H1 (cell line): ENCODE measurements around the gene MCOLN3. TPM values are rescaled to one million over a fixed set of nuclear protein-coding genes. Genes with fewer than 3 reads are reported as not detected.

Source experiments
- CTCF ChIA-PET: fragments of 300-600 bp; sonication (Branson Sonifier 250); formaldehyde crosslinking; loops from one replicate; lab custom pipeline; 2021; ENCODE audit not compliant: partially characterized antibody; lab: Charles Lee
- POLR2A ChIA-PET: fragments of 300-600 bp; sonication (Branson Sonifier 250); formaldehyde crosslinking; loops from one replicate; lab custom pipeline; 2021; ENCODE audit warnings: inconsistent platforms; ENCODE audit not compliant: partially characterized antibody; lab: Charles Lee
- DNase-seq, 2 experiments: peaks; one replicate each; pipeline versions ENCODE4 v3.0.0 to v3.0.0-alpha.2; 2010 to 2022; ENCODE audit warnings: low spot score in 2 of 2, low read depth in 1 of 2, mixed read lengths in 1 of 2
- FAIRE-seq: peaks from 2 replicates; lab custom pipeline; 2011; peaks lifted over from hg19 to GRCh38; lab: Jason Lieb, UNC
- H2AFZ ChIP-seq: 2 replicates; pipeline ENCODE4 v1.8.1; 2012; ENCODE audit warnings: low read length, inconsistent platforms
- H2AK5ac ChIP-seq: 2 replicates; pipeline ENCODE4 v1.6.1; 2013; ENCODE audit warnings: low read depth, low read length
- H2BK120ac ChIP-seq: replicated peaks from 2 replicates; pipeline ENCODE3; 2013; ENCODE audit warnings: low read depth, low read length, inconsistent platforms
- H2BK12ac ChIP-seq: 2 replicates; pipeline ENCODE4 v1.6.1; 2013; ENCODE audit warnings: low read depth, low read length
- H2BK15ac ChIP-seq: 2 replicates; pipeline ENCODE4 v1.6.1; 2013; ENCODE audit warnings: low read length
- H2BK20ac ChIP-seq: 2 replicates; pipeline ENCODE4 v1.6.1; 2013; ENCODE audit warnings: low read length
- H2BK5ac ChIP-seq: 2 replicates; pipeline ENCODE4 v1.6.1; 2013; ENCODE audit warnings: low read depth, low read length
- H3K14ac ChIP-seq: 2 replicates; pipeline ENCODE4 v1.6.1; 2013; ENCODE audit warnings: inconsistent platforms; ENCODE audit not compliant: insufficient read length
- H3K18ac ChIP-seq: 2 replicates; pipeline ENCODE4 v1.6.1; 2013; ENCODE audit warnings: low read length; ENCODE audit errors: extremely low read depth
- H3K23ac ChIP-seq: 2 replicates; pipeline ENCODE4 v1.6.1; 2013; ENCODE audit warnings: inconsistent platforms; ENCODE audit not compliant: insufficient read length
- H3K23me2 ChIP-seq: 2 replicates; pipeline ENCODE4 v1.6.1; 2013; ENCODE audit warnings: low read depth, low read length
- H3K27ac ChIP-seq: 2 replicates; pipeline ENCODE4 v1.6.1; 2011; ENCODE audit warnings: low read depth, low read length, inconsistent platforms
- H3K27me3 ChIP-seq, 4 experiments: replicated peaks in 1 of 4; 1 replicate in 1 of 4; 2 replicates in 3 of 4; pipeline versions ENCODE4 v1.6.1 to v1.8.1; 2011 to 2013; ENCODE audit warnings: low read length in 3 of 4, mild to moderate bottlenecking in 3 of 4, inconsistent platforms in 2 of 4, mixed read lengths in 2 of 4, moderate library complexity in 1 of 4; ENCODE audit not compliant: control insufficient read depth in 3 of 4, insufficient read depth in 3 of 4; ENCODE audit errors: extremely low read depth in 1 of 4
- H3K36me3 ChIP-seq, 4 experiments: 2 replicates each; pipeline versions ENCODE4 v1.6.1 to v1.8.1; 2011 to 2013; ENCODE audit warnings: mild to moderate bottlenecking in 4 of 4, low read length in 3 of 4, moderate library complexity in 2 of 4, control low read depth in 1 of 4, inconsistent platforms in 1 of 4; ENCODE audit not compliant: insufficient read depth in 4 of 4, control insufficient read depth in 2 of 4
- H3K4ac ChIP-seq: replicated peaks from 2 replicates; pipeline ENCODE3; 2013; ENCODE audit warnings: low read length, low read depth, mixed read lengths, inconsistent platforms; ENCODE audit not compliant: insufficient read length
- H3K4me1 ChIP-seq, 4 experiments: replicated peaks in 1 of 4; 1 replicate in 1 of 4; 2 replicates in 3 of 4; pipeline versions ENCODE4 v1.6.1 to v1.8.1; 2011 to 2013; ENCODE audit warnings: low read length in 3 of 4, inconsistent platforms in 2 of 4, mixed read lengths in 1 of 4; ENCODE audit not compliant: insufficient read depth in 4 of 4, control insufficient read depth in 3 of 4
- H3K4me2 ChIP-seq, 2 experiments: 2 replicates each; pipeline versions ENCODE4 v1.6.1 to v1.8.1; 2011 to 2013; ENCODE audit warnings: low read depth in 2 of 2, low read length in 2 of 2, control low read depth in 1 of 2, inconsistent platforms in 1 of 2, mild to moderate bottlenecking in 1 of 2; ENCODE audit not compliant: insufficient read depth in 1 of 2
- H3K4me3 ChIP-seq, 4 experiments: fragments of 200-600, 300-600 bp in 1 of 4; sonication (generic), shearing (Covaris generic), sonication (Bioruptor Twin) in 1 of 4; 2 replicates each; pipeline versions ENCODE4 v1.5.1 to v1.8.1; 2011 to 2016; ENCODE audit warnings: low read length in 4 of 4, low read depth in 3 of 4, control low read depth in 2 of 4, inconsistent platforms in 2 of 4, mild to moderate bottlenecking in 2 of 4, mixed read lengths in 1 of 4, moderate library complexity in 1 of 4; ENCODE audit not compliant: insufficient read depth in 2 of 4; ENCODE audit errors: extremely low read depth in 1 of 4
- H3K56ac ChIP-seq: replicated peaks from 2 replicates; pipeline ENCODE3; 2013; ENCODE audit warnings: low read depth, mild to moderate bottlenecking, mixed read lengths, low read length, inconsistent platforms; ENCODE audit not compliant: insufficient read length
- H3K79me1 ChIP-seq: 2 replicates; pipeline ENCODE4 v1.6.1; 2013; ENCODE audit warnings: low read depth, low read length, control low read depth
- H3K79me2 ChIP-seq, 2 experiments: 2 replicates each; pipeline versions ENCODE4 v1.6.1 to v1.8.1; 2012 to 2013; ENCODE audit warnings: low read length in 2 of 2, mild to moderate bottlenecking in 2 of 2, inconsistent platforms in 1 of 2; ENCODE audit not compliant: insufficient read depth in 2 of 2, control insufficient read depth in 1 of 2
- H3K9ac ChIP-seq, 4 experiments: replicated peaks in 1 of 4; 1 replicate in 1 of 4; 2 replicates in 3 of 4; pipeline versions ENCODE4 v1.6.1 to v1.8.1; 2011 to 2013; ENCODE audit warnings: low read depth in 3 of 4, low read length in 3 of 4, control low read depth in 2 of 4, mild to moderate bottlenecking in 2 of 4, moderate library complexity in 2 of 4, inconsistent platforms in 1 of 4; ENCODE audit errors: extremely low read depth in 1 of 4
- H3K9me3 ChIP-seq, 2 experiments: 2 replicates each; pipeline versions ENCODE4 v1.6.1 to v1.8.1; 2012 to 2013; ENCODE audit warnings: mild to moderate bottlenecking in 2 of 2, moderate library complexity in 2 of 2, control low read depth in 1 of 2, inconsistent platforms in 1 of 2, low read depth in 1 of 2, low read length in 1 of 2, mixed read lengths in 1 of 2; ENCODE audit not compliant: insufficient read depth in 2 of 2
- H4K20me1 ChIP-seq, 2 experiments: replicated peaks in 1 of 2; 2 replicates each; pipeline versions ENCODE3 to v1.8.1; 2011 to 2013; ENCODE audit warnings: inconsistent platforms in 2 of 2, low read length in 2 of 2, mild to moderate bottlenecking in 1 of 2; ENCODE audit not compliant: insufficient read depth in 2 of 2, control insufficient read depth in 1 of 2
- H4K5ac ChIP-seq: 2 replicates; pipeline ENCODE4 v1.6.1; 2013; ENCODE audit warnings: low read length, low read depth, mixed read lengths, inconsistent platforms; ENCODE audit not compliant: insufficient read length
- H4K8ac ChIP-seq: 2 replicates; pipeline ENCODE4 v1.8.0; 2013; ENCODE audit warnings: mild to moderate bottlenecking, moderate library complexity, low read length, inconsistent platforms; ENCODE audit not compliant: insufficient read depth; ENCODE audit errors: extremely low read depth
- H4K91ac ChIP-seq: replicated peaks from 2 replicates; pipeline ENCODE3; 2013; ENCODE audit warnings: low read length, mixed read lengths, inconsistent platforms; ENCODE audit not compliant: insufficient read length
- BACH1 ChIP-seq: IDR thresholded peaks from 2 replicates; pipeline ENCODE4 v1.6.1; 2012; ENCODE audit warnings: low read length, improper control_type of control experiment
- CBX8 ChIP-seq: fragments of 300-800, 300-1000 bp; sonication (generic); IDR thresholded peaks from 2 replicates; pipeline ENCODE4 v1.7.1; 2016; ENCODE audit warnings: low read depth, low read length, borderline replicate concordance
- CHD1 ChIP-seq: IDR thresholded peaks from 2 replicates; pipeline ENCODE4 v1.6.1; 2012; ENCODE audit warnings: low read depth, low read length, improper control_type of control experiment
- CHD2 ChIP-seq: IDR thresholded peaks from 2 replicates; pipeline ENCODE4 v1.6.1; 2012; ENCODE audit warnings: low read length, improper control_type of control experiment
- CREB1 ChIP-seq: IDR thresholded peaks from 2 replicates; pipeline ENCODE4 v1.6.1; 2012; ENCODE audit warnings: inconsistent platforms
- HDAC6 ChIP-seq: IDR thresholded peaks from one replicate; pipeline ENCODE4 v1.7.1; 2012; ENCODE audit warnings: low read depth, mild to moderate bottlenecking, inconsistent platforms, low read length, moderate library complexity
- JUN ChIP-seq: IDR thresholded peaks from 2 replicates; pipeline ENCODE4 v1.6.1; 2011; ENCODE audit warnings: low read depth, mild to moderate bottlenecking, improper control_type of control experiment, low read length
- SAP30 ChIP-seq: fragments of 300-600 bp; sonication (generic); IDR thresholded peaks from 2 replicates; pipeline ENCODE4 v1.7.1; 2012; ENCODE audit warnings: low read length, moderate library complexity, mild to moderate bottlenecking, inconsistent platforms; ENCODE audit not compliant: insufficient read depth, insufficient replicate concordance
- SIN3A ChIP-seq, 2 experiments: IDR thresholded peaks in 1 of 2; conservative IDR thresholded peaks in 1 of 2; 2 replicates each; pipeline ENCODE4 v1.6.1; 2011 to 2012; ENCODE audit warnings: low read length in 2 of 2, improper control_type of control experiment in 1 of 2, low read depth in 1 of 2, mild to moderate bottlenecking in 1 of 2
- SP2 ChIP-seq: IDR thresholded peaks from 2 replicates; pipeline ENCODE4 v1.6.1; 2012; ENCODE audit warnings: mild to moderate bottlenecking, low read length, inconsistent platforms
- SP4 ChIP-seq: IDR thresholded peaks from 2 replicates; pipeline ENCODE4 v1.6.1; 2012; ENCODE audit warnings: low read length, inconsistent platforms
- YY1 ChIP-seq: IDR thresholded peaks from 2 replicates; pipeline ENCODE4 v1.6.1; 2011; ENCODE audit warnings: low read depth, mild to moderate bottlenecking, low read length
- WGBS, 2 experiments: shearing (Covaris generic) in 1 of 2; methylation state at CpG; one replicate each; pipeline versions ENCODE4 v1.1.6 to v1.1.7; 2013 to 2015; ENCODE audit warnings: low lambda C conversion rate in 2 of 2, mixed read lengths in 2 of 2, inconsistent platforms in 1 of 2, low coverage in 1 of 2, missing lambda C conversion rate in 1 of 2; ENCODE audit not compliant: insufficient replicate concordance in 2 of 2, insufficient coverage in 1 of 2, insufficient read length in 1 of 2; ENCODE audit errors: extremely low coverage in 1 of 2, missing lambda C conversion rate in 1 of 2; 5-methylcytosine and 5-hydroxymethylcytosine counted together
- polyA plus RNA-seq, 7 experiments: library from polyadenylated mRNA; depleted of rRNA in 3 of 7; stranded (reverse) in 5 of 7; unstranded in 2 of 7; fragments of >200 nt in 5 of 7; fragments of 200-250 nt in 2 of 7; gene quantifications; 1 replicate in 5 of 7; 2 replicates in 1 of 7; 4 replicates in 1 of 7; pipeline versions ENCODE4 v1.2.1 to v1.2.3, GENCODE V29; 2011 to 2013; ENCODE audit warnings: missing spikeins in 2 of 7, mixed read lengths in 2 of 7
- total RNA-seq: library from RNA; stranded (reverse); fragmentation: NEBNext Ultra II Directional; extraction: Animal tissue kit (Norgen Biotek cat#: 25700); gene quantifications from 2 replicates; pipeline ENCODE4 v1.2.1, GENCODE V29; 2021
- TF ChIP-seq, protein P1 (sequence below): IDR thresholded peaks from 2 replicates; pipeline ENCODE4 v1.6.1; 2012; ENCODE audit warnings: low read length, inconsistent platforms

The MCOLN3 gene
- total and polyA plus RNA-seq, 2 of the 8 experiments (the other 6 are each of a cell fraction or from before 2014, with no cell fraction given) = 3.8 to 4.9 TPM

DNA sequence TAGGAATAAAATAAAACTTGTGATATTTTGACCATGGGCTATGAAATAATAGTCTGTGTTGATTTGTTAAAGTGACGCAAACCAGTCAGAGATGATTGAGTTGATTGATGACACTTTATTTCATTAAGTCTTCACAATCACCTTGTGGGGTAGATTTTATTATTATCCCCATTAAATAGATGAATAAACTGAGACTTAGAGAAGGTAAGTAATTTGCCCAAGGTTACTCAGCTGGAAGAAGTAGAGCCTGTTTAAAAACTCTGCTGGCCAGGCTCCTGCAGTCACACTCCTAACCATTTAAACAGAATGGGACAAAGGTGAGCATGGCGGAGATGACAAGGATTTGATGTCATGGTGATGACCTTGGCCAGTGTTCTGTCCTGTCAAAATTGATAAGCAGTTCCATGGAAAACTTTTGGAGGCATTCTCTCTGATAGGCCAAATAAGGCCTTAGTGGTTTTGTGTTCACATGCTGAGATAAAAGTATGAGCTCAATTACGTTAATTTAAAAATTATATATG is 22.7 kb upstream of the MCOLN3 start:
- Histone ChIP-seq H3K9me3 (no peaks in the 10 kb centered on the region), H3K4ac (no peak overlapping the region), H2AFZ (no peak overlapping the region), H4K5ac (no peak overlapping the region), H3K56ac (no peak overlapping the region), H3K79me1 (no peaks in the 10 kb centered on the region), H4K20me1 (no peaks in the 10 kb centered on the region), H4K8ac (no peak overlapping the region; the same call in 1 of the 2 replicates), H3K14ac (no peak overlapping the region), H3K79me2 (no peaks in the 10 kb centered on the region), H3K4me2 (no peak overlapping the region), H3K18ac (no peak overlapping the region), H3K4me1 (no peaks in the 10 kb centered on the region), H3K27me3 (no peaks in the 10 kb centered on the region), H3K27ac (no peak overlapping the region), H4K91ac (no peak overlapping the region), H2BK20ac (no peak overlapping the region), H2BK5ac (no peak overlapping the region), H2AK5ac (no peak overlapping the region), H2BK15ac (no peak overlapping the region), H3K36me3 (no peaks in the 10 kb centered on the region), H2BK12ac (no peak overlapping the region), H3K23me2 (peaks cover 2% of the 10 kb centered on the region; the same call in 1 of the 2 replicates), H2BK120ac (no peak overlapping the region), H3K9ac (no peak overlapping the region), H3K4me3 (no peak overlapping the region), H3K23ac (no peak overlapping the region)
- CTCF ChIA-PET = interaction anchor here (0.9 kb wide), 1 partner anchor 35 kb away, joined by 3 read pairs; no protein-coding TSS in a partner anchor
- FAIRE-seq (no peak), DNase-seq (no peak)
- POLR2A ChIA-PET = interaction anchor here (1.1 kb wide), 1 partner anchor 9 kb away, joined by 3 read pairs; a partner anchor contains a TSS
- 96% methylated on average over 3 of the region's 3 CpGs; no CpG with 5 or more reads in 1 of the 2 experiments for whole genome bisulfite sequencing, 2 experiments
- no peak for TF ChIP-seq SAP30
- no peak for TF ChIP-seq HDAC6
- no peak for TF ChIP-seq JUN
- no peak for TF ChIP-seq SP2
- no peak for TF ChIP-seq CHD2
- TF ChIP-seq CHD1 = no peak
- TF ChIP-seq, protein P1, sequence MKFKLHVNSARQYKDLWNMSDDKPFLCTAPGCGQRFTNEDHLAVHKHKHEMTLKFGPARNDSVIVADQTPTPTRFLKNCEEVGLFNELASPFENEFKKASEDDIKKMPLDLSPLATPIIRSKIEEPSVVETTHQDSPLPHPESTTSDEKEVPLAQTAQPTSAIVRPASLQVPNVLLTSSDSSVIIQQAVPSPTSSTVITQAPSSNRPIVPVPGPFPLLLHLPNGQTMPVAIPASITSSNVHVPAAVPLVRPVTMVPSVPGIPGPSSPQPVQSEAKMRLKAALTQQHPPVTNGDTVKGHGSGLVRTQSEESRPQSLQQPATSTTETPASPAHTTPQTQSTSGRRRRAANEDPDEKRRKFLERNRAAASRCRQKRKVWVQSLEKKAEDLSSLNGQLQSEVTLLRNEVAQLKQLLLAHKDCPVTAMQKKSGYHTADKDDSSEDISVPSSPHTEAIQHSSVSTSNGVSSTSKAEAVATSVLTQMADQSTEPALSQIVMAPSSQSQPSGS = no peak
- TF ChIP-seq SIN3A (conservative IDR thresholded peaks at IDR 0.05 in 1 of 2, IDR thresholded peaks at IDR 0.05 in 1 of 2; ENCODE audit: low read depth in 1 of 2, low read length in 2 of 2) = no peak
- TF ChIP-seq BACH1 = no peak
- TF ChIP-seq CBX8 = no peak
- no peak for TF ChIP-seq CREB1
- no peak for TF ChIP-seq SP4
- no peak for TF ChIP-seq YY1
